ENCODE data around the gene PTPRN2.

- no peak for TF ChIP-seq CTCF (IDR thresholded peaks at IDR 0.05)
- TF ChIP-seq POLR2AphosphoS5 (IDR thresholded peaks at IDR 0.05): no peak
Measured at GRCh38 chr7:158402471-158402870, 185.2 kb downstream of the PTPRN2 start.
